GM18873 (cell line): Measurements from ENCODE around the gene PRSS33.

ENCODE experiments used
- ATAC-seq: cut with Tn5 transposase; IDR thresholded peaks from one replicate; pipeline ENCODE4 v1.9.1; 2021; ENCODE audit warnings: mild to moderate bottlenecking, moderate library complexity, moderate number of reproducible peaks; ENCODE audit not compliant: unreplicated experiment, low FRiP score

Gene PRSS33

GRCh38 chr16:2803545-2804195, 16.3 kb upstream of the PRSS33 start:
- no peak for ATAC-seq

- no peak for ATAC-seq
Measured at GRCh38 chr16:2799859-2800226, 12.5 kb upstream of the PRSS33 start.

GRCh38 chr16:2799205-2799858, 12.0 kb upstream of the PRSS33 start:
- ATAC-seq = no peak

DNA sequence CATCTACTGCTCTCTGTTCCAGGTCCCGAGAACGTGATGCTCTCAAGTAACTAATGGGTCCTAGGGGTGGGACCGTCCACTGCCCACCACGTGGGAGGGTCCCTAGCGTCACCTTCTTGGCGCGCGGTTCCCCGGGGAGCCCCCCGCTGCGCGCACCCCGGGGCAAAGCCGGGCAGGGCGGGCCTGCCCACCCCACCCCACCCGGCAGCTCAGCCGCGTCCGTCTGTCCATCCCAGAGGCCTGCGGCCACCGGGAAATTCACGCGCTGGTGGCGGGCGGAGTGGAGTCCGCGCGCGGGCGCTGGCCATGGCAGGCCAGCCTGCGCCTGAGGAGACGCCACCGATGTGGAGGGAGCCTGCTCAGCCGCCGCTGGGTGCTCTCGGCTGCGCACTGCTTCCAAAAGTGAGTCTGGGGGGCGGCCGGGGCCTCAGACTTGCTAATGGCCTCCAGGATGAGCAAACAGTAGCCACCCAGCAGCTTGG, 11.4 kb upstream of the PRSS33 start:
- ATAC-seq = no peak

- ATAC-seq = no peak
Measured at GRCh38 chr16:2795395-2796143, 8.2 kb upstream of the PRSS33 start.

- ATAC-seq = no peak
Measured at GRCh38 chr16:2792940-2793339, 5.6 kb upstream of the PRSS33 start.

GRCh38 chr16:2791174-2791573, 3.8 kb upstream of the PRSS33 start:
- ATAC-seq = no peak

DNA sequence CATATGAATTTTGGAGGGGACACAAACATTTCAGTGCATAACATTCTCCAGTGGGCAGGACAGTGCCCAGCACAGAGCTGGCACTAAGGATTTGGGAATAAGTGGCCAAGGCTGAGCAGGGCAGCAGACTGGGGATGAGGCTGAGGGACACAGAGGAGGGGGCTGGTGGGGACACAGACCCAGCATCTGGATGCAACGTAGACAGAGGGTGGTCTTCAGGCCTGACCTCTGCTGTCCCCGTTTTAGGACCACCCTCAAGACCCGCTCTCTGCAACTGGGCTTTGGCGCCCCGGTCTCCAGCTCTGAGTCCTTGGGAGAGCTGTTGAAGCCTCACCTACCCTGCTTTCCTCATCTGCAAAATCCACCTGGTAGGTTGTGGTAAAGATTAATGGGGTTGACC, 3.3 kb upstream of the PRSS33 start:
- ATAC-seq = no peak

GRCh38 chr16:2787961-2788360, 601 bp upstream of the PRSS33 start:
- no peak for ATAC-seq

DNA sequence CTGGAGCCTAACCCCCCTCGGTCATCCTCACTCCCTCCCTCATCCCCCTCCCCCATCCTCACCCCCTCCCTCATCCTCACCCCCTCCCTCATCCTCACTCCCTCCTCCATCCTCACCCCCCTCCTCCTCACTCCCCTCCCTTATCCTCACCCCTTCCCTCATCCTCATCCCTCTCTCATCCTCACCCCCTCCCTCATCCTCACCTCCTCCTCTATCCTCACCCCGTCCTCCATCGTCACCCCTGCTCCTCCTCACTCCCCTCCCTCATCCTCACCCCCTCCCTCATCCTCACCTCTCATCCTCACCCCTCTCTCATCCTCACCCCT, 571 bp downstream of the PRSS33 start:
- ATAC-seq = no peak

DNA sequence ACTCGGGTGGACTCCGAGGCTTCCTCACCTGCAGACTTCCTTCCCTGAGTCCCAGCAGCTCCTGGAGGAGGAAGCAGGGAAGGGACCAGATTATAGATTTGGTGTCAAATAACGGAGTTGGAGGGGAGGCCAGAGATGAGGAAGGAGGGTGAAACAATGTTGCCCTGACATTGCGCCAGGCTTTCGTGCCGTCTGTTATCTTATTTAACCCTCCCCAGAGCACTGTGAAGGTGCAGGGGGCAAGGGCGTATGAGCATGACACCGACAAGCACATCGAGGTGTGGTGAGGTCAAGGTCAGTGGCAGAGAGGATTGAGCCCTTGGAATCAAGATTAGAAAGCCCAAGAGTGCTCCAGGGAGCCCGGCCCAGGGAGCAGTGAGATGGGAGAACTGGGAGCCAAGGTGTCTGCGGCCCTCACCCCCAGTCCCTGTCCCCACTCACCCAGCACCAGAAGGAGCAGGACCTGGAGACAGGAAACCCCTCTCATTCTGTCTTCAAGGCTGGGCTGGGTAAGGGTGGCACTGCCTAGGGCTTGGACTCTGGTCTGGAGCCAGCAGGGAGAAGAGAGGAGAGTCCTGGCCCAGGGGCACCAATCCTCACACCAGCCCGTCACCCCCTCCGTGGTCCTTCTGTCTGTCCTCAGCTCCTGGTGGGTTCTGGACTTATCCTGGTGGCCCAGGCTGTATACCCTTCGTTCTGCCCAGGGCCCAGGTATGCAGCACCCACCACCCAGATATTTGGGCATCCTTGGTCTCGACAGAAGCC, 1.1 kb downstream of the PRSS33 start:
- ATAC-seq = no peak

- ATAC-seq = no peak
Measured at GRCh38 chr16:2785101-2785991, 2.0 kb downstream of the PRSS33 start.

DNA sequence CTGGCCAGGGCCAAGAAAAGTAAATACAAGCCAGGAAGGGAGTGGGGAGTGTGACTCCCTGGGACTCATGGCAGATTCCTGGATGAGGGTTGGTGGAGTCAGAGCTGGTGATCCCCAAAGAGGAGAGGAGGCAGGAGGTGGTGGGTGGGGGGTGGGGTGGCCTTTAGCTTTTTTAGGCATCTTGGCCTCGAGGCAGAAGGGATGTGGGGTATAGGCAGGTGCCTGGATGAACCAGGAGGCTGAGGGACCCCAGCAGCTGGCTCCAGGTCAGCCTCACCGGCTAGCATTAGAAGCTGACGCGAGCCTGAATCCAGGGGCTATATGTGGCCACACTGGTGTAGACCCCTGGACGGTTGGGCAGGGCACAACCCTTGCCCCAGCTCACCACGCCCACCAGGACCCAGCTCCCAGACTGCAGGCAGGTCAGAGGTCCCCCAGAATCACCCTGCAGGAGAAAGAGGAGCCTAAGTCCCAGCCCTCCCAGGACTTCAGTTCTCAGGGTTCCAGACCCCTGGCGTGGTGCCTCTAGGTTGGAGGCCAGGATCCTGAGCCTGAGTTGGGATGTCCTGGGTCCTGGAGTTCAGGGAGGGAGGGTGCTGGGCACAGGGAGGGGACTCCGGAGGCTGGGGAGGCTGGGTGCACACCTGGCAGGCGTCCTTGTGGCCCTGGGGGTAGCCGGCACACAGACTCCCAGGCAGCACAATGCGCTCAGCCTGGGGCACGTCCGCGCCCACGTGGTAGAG, 2.8 kb downstream of the PRSS33 start:
- ATAC-seq = no peak

DNA sequence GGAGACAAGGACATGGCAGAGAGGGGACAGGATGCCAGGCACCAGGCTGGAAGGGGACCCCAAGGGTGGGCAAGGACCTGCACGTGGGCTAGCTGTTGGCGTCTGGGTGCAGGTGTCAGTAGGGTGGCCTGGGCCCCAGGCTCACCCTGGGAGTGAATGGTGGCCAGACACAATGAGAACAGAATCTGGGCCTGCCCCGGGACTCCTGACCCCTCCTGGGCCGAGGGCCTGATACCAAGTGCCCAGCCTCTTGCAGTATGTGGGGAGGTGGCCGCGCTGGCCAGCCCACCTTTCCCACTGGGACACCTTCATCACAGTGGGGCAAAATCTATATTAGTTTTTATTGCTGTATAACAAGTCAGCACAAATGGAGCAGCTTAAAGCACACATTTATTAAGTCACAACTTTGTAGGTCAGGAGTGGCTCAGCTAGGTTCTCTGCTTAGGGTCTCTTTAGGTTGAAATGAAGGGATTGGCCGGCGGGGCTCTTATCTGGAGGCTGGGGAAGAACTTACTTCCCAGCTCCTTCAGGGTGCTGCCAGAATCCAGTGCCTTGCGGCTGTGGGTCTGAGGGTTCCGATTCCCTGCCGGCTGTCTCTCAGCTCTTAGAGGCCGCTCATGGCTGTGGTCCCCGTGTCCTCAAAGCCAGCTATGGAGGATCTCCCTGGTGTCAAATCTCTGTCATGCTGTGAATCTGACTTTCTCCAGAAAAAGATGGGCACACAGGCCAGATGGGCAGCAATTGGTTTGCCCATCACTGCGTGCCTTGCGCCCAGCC, 3.6 kb downstream of the PRSS33 start:
- ATAC-seq = no peak

- no peak for ATAC-seq
Measured at GRCh38 chr16:2782583-2783351, 4.6 kb downstream of the PRSS33 start.

DNA sequence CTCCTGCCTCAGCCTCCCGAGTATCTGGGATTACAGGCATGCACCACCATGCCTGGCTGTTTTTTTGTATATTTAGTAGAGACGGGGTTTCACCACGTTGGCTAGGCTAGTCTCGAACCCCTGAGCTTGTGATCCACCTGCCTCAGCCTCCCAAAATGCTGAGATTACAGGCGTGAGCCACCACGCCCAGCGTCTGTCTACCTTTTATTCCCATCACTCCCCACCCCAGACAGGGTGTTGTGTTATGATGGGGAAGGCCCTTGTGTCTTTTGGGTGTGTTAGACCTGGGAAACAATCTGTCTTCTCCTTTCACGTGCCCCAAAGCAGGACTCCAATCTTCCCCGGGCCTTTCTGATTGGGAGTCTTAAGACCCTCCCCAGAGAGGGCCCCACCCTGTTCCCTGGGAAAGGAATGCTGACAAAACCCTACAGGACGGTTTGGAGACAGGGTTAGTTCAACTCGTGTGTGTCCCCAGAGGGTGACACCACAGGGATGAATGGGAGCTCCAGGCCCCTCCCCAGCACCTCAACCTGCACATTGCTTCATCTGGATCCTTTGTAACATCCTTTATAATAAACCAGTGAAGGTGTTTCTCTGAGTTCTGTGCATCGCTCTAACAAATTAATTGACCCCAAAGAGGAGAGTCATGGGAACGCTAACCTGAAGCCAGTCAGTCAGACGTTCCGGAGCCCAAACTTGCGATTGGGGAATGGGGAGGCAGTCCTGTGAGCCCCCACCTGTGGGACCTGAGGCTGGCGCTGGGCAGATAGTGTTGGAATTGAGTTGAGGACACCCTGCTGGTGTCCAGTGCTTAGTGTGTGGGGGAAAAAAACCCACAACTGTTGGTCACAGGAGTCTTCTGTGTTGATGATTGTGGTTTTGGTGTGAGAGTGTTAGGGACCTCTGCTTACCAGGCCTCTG, 7.1 kb downstream of the PRSS33 start:
- ATAC-seq = no peak
